ENCODE measurements around the gene COL10A1. TPM values are rescaled to one million over a fixed set of nuclear protein-coding genes. Genes with fewer than 3 reads are reported as not detected.

Gene COL10A1
- total RNA-seq, 1 experiment from 2014 or later = not detected

GRCh38 chr6:116157391-116157790 lies 31.5 kb upstream of the COL10A1 start:
- no TSS peak for BruUV-seq (replicated peaks)
- ChIA-PET POLR2A (ENCODE audit: low non-redundant PET) (no interaction called here), CTCF (no interaction called here)

GRCh38 chr6:116156405-116157326 lies 30.7 kb upstream of the COL10A1 start:
- ChIA-PET POLR2A (ENCODE audit: low non-redundant PET) (no interaction called here), CTCF (no interaction called here)
- no TSS peak for BruUV-seq (replicated peaks)
- H3K27ac ChIP-seq (ENCODE audit: low read depth, low read length, poor library complexity, severe bottlenecking) = no peak overlapping the region
- intact Hi-C loops (cut with micrococcal nuclease; ENCODE audit: unreplicated experiment) = no loop called here
- H3K9me3 ChIP-seq (ENCODE audit: low read depth, low read length, poor library complexity, severe bottlenecking) = no peaks in the 10 kb centered on the region
- no peak for DNase-seq (ENCODE audit: low spot score)
- no peak overlapping the region for H3K4me3 ChIP-seq (ENCODE audit: low read depth, low read length, poor library complexity, severe bottlenecking)
- H3K4me1 ChIP-seq (ENCODE audit: insufficient read depth, low read length, poor library complexity, severe bottlenecking) = no peaks in the 10 kb centered on the region
- H3K36me3 ChIP-seq (ENCODE audit: insufficient read depth, low read length, poor library complexity, severe bottlenecking) = no peaks in the 10 kb centered on the region
- TF ChIP-seq EZH2 (IDR thresholded peaks at IDR 0.05; ENCODE audit: borderline replicate concordance, low read depth, low read length, poor library complexity, severe bottlenecking) (no peak), CTCF (conservative IDR thresholded peaks at IDR 0.05; ENCODE audit: low read depth, low read length) (no peak)
- no peaks in the 10 kb centered on the region for H3K27me3 ChIP-seq (replicated peaks; ENCODE audit: insufficient read depth, low read depth, low read length, poor library complexity)

More at GRCh38 chr6:116157391-116157790, 31.5 kb upstream of the COL10A1 start:
- TF ChIP-seq CTCF (conservative IDR thresholded peaks at IDR 0.05; ENCODE audit: low read depth, low read length) = no peak
- TF ChIP-seq EZH2 (IDR thresholded peaks at IDR 0.05; ENCODE audit: borderline replicate concordance, low read depth, low read length, poor library complexity, severe bottlenecking) = no peak
- intact Hi-C loops (cut with micrococcal nuclease; ENCODE audit: unreplicated experiment) = no loop called here
- no peaks in the 10 kb centered on the region for H3K9me3 ChIP-seq (ENCODE audit: low read depth, low read length, poor library complexity, severe bottlenecking)
- no peak overlapping the region for H3K27ac ChIP-seq (ENCODE audit: low read depth, low read length, poor library complexity, severe bottlenecking)
- no peaks in the 10 kb centered on the region for H3K36me3 ChIP-seq (ENCODE audit: insufficient read depth, low read length, poor library complexity, severe bottlenecking)
- no peak overlapping the region for H3K4me3 ChIP-seq (ENCODE audit: low read depth, low read length, poor library complexity, severe bottlenecking)
- no peak for DNase-seq (ENCODE audit: low spot score)
- no peaks in the 10 kb centered on the region for H3K27me3 ChIP-seq (replicated peaks; ENCODE audit: insufficient read depth, low read depth, low read length, poor library complexity)
- no peaks in the 10 kb centered on the region for H3K4me1 ChIP-seq (ENCODE audit: insufficient read depth, low read length, poor library complexity, severe bottlenecking)

GRCh38 chr6:116154887-116155286 lies 29.0 kb upstream of the COL10A1 start:
- no TSS peak for BruUV-seq (replicated peaks)
- TF ChIP-seq EZH2 (IDR thresholded peaks at IDR 0.05; ENCODE audit: borderline replicate concordance, low read depth, low read length, poor library complexity, severe bottlenecking) (no peak), CTCF (conservative IDR thresholded peaks at IDR 0.05; ENCODE audit: low read depth, low read length) (no peak)
- Histone ChIP-seq H3K9me3 (ENCODE audit: low read depth, low read length, poor library complexity, severe bottlenecking) (no peaks in the 10 kb centered on the region), H3K4me3 (ENCODE audit: low read depth, low read length, poor library complexity, severe bottlenecking) (no peak overlapping the region), H3K4me1 (ENCODE audit: insufficient read depth, low read length, poor library complexity, severe bottlenecking) (no peaks in the 10 kb centered on the region), H3K36me3 (ENCODE audit: insufficient read depth, low read length, poor library complexity, severe bottlenecking) (no peaks in the 10 kb centered on the region), H3K27ac (ENCODE audit: low read depth, low read length, poor library complexity, severe bottlenecking) (no peak overlapping the region), H3K27me3 (replicated peaks; ENCODE audit: insufficient read depth, low read depth, low read length, poor library complexity) (no peaks in the 10 kb centered on the region)
- intact Hi-C loops (cut with micrococcal nuclease; ENCODE audit: unreplicated experiment) = no loop called here
- ChIA-PET POLR2A (ENCODE audit: low non-redundant PET) (no interaction called here), CTCF (no interaction called here)
- DNase-seq (ENCODE audit: low spot score) = no peak

Data from A673 (cell line).